HG03103 (cell line): Measurements from ENCODE around the gene ERBB4.

Experiments
- ATAC-seq: cut with Tn5 transposase; IDR thresholded peaks from one replicate; pipeline ENCODE4 v1.9.1; 2021; ENCODE audit warnings: low read depth; ENCODE audit not compliant: unreplicated experiment

ERBB4 gene

DNA sequence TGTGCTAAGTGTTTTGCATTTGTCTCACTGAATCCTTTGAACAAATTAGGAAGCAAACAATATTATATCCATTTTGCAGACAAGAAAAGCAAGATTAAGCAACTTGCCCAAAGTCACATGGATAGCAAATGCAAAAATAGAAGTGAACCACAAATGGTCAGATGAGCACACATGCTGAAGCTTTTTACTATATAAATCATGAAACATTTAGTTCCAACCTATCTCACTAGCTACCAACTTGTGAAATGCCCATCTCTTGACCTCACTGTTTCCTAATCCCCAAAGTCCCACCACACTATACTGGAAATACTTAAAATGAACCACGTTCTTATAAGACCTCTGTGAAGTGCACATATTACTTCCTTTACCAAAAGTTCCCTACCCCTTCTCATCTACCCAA lies 380.5 kb downstream of the ERBB4 start:
- no peak for ATAC-seq

DNA sequence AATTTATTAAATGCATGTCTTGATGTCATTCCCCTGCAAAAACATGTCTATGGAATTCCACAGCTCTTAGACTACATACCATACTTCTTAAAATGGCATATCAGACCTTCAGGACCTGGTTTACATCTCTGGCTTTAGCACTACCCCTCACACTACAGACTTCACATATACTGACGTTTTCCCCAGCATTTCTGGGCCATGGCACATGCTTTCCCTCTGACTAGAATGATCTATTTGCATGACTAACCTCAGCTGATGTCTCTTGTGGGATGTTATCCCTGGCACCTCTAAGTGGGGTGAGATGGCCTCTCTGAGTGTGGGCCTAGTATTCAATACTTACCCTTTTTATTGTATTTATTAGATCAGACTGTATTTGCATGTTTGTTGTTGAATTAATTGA lies 381.6 kb downstream of the ERBB4 start:
- ATAC-seq: no peak

DNA sequence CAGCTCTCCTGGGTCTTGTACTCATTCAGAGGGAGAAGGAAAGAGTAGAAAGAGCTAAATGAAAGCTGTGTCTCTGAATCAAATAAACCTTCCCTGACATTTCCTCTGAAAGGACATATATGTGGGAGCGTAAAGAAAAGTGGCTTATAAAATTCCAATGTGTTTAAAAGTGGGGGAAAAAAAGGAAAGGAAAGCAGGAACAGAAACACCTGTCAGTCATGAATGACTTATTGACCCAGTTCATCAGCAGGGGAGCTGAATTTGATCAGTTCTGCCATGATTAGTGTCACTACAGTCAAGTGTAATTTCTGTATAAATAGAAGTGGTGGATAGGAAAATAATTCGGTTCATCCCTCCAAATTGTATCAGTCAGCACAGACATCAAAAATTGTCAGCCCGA lies 382.5 kb downstream of the ERBB4 start:
- ATAC-seq: no peak

DNA sequence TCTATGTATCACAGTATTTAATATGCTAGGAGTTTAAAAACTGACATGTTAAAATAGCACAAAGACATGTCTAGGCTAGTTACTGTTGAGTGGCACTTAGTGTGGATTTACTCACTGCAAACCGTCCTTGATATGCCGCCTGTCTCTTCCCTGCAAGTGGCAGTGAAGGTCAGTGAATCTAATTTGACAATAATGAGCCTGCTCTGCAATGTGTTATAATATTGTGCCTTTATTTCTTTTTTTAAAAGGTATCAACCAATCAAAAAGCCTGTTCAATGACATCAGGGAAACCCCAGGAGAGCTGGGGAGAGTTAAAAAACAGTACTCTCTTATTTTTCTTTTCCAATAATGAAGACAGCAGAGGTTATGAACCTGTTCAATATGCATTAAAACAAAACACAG lies 384.1 kb downstream of the ERBB4 start:
- no peak for ATAC-seq

DNA sequence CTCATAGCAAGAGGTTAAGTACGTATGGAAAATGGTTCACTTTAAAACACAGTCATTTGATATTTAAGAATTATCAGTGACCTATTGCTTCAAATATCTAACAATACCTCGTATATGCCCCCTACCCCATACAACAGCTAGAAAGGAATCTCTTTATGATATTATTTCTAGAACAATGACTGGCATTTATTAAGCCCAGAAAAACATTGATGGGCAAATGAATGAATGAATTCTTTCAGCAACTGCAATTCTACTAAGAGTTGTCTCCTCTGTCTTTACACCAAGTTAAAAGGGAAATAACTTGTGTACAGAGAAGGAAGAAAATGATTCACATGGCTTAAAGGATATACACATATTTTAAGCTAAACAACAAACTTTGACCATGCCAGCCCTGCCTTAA lies 384.7 kb downstream of the ERBB4 start:
- no peak for ATAC-seq

DNA sequence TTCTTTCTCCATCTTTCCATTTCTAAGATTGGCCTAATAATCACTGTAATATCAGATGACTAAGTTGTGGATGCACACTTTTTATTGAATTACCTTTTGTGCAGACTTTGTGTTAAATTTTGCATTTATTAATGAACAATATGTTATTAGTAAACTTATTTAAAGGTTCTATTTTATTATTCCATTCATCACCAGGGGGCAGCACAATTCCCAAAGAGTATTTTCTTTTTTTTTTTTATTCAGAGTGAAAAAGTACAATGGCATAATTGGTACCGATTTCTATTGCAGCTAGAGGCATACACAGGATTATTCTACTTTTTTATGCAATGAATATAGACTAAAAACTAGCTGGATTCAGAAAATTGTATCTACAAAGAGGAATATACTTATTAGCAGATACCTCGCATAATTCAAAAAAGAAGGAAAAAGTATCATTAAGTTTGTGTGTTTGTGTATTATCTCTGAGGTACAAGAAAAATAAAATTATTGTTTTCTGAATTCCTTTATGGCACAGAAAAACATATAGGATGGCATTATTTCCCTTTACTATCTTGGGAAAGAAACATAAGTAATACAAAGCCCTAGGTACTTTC lies 390.6 kb downstream of the ERBB4 start:
- ATAC-seq: no peak

DNA sequence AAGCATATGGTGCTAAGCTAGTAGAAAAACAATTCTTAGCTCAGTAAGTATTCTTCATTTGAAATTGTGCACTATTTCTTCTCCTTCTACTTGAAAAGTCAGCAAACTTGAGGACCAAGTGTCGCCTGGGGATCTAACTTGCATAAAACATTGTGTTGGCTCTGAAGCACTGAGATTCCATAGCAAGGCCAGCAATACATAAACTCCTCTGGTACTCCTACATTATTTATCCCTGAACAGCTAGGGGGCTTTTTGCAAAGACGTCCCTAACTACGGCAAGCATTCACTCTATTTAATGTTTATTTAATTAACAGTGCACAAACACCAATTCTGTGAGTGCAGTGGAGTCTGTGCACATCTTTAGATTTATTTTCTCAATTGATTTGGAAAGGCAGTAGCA lies 392.2 kb downstream of the ERBB4 start:
- no peak for ATAC-seq

DNA sequence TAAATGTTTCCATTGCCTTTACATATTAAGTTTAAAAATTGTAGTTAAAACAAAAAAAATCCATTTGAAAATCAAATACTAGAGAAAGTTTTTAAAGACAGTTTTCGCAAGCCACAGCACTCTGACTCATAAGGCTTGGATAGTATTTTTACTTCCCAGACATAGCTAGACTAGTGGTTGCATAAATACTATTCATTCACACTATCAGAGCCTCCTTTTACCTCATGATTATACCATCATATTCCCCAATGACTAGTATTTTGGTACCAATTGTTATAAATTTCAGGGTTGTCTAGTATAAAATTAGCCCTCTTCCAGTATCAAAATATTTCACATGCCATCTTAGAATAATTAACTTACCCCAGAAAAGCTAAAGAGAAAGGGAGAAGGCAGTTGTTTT lies 393.5 kb downstream of the ERBB4 start:
- ATAC-seq: no peak

DNA sequence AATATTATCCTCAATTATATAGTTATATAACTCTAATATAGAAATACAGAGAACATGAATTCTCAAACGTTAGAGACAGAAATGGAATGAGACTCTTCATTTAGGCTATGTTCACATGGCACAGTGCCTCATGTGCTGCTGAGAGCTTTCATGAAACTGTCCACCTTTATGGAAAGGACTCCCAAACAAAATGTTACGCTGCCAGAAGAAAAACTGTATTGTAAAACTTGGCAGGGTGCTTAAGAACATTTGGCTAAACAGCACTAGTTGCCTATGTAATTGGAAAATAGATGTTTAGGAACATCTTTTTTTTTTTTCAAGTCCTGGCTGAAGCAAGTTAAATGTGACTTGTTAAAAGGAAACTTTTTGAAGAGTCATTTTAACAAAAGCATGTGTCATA lies 396.0 kb downstream of the ERBB4 start:
- no peak for ATAC-seq

DNA sequence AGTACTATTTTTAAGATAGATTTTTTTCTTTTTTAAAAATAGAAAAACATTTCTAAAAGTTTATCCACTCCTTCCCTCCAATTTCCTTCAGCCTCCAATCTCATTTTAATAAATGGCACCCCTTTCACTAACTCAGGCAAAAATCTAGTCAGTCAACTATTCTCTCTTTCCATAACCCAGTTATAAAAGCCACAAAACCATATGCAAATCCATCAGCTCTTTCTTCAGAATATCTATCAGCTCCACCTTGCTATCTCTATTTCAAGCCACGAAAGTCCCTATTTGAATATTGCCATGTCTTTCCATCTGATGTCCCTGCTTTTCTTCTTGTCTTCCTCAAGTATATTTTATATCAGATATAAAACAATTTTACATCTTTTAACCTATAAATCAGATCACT lies 397.1 kb downstream of the ERBB4 start:
- no peak for ATAC-seq

DNA sequence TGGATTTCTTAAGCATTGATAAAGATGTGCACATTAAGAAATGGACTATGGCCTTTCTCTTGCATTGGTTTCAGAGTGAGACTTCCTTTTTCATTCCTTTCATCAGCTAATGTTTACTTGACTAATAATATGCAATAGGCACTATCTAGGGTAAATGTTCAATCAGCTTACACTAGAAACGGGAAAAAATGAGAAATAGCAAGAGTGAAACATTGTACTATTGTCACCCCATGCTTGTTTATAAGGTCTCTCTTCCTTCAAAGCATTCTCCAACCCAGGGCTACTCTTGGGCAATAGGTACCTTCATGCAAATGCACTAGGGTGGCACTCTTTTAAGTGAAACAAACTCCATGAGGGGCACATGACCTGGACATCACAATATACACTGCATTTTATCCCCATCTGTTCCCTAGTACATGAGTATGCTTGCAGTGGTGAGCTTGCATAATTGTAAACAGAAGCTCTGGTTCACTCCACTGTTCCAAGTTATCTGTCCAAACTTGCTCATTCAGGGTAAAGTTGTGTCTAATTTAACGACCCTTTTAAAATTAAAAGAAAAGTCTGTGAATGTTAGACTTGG lies 402.3 kb downstream of the ERBB4 start:
- no peak for ATAC-seq

DNA sequence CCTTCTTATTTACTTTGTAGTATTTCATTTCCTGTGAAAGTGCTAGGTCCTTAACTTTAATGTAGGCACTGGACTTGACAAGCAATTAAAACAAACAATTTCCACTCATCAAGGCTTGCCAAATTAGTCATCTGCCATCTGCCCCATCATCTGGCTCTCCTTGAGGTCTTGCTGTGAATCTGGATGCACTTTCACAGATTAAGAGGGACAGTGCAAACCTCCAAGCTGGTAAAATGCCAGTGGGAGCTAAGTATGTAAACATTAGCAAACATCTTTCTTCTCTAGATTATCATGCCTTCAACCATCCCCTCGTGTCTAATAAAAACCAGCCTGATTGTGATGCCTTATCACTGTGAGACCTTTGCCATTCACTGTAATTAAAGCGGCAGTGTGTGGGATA lies 402.9 kb downstream of the ERBB4 start:
- ATAC-seq: no peak

DNA sequence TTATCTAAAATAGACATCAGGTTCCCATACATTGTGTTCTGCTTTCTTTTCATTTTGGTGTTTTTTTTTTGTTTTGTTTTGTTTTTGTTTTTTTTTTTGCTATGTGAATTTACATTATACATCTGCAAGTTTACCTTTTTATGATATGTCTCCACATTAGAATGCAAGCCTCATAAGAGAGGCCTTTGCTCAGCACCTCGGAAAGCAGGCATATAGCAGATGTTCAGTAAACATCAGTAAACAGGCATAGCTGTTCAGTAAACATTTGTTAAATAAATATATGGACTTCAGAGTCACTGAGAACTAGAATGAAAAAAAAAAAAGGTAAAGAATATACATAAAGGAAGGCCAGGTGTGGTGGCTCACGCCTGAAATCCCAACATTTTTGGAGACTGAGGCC lies 405.3 kb downstream of the ERBB4 start:
- no peak for ATAC-seq

DNA sequence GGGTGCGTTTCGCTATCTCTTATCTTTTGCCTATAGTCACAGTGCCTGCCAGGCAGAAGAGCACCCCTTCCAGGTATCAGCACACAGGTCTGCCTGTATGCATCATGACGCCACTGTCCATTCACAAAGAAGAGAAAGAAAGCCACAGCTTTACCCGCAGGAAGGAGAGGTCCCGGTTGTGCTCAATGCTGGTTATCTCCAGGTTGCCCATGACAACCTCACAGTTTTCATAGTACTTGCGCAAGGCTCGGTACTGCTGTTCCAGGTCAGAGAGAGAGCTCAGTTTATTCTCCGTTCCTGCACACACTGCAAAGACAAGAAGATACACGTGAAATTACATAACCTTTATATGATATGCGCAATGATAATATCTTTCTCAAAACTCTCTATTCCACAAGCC lies 414.0 kb downstream of the ERBB4 start:
- ATAC-seq: no peak

DNA sequence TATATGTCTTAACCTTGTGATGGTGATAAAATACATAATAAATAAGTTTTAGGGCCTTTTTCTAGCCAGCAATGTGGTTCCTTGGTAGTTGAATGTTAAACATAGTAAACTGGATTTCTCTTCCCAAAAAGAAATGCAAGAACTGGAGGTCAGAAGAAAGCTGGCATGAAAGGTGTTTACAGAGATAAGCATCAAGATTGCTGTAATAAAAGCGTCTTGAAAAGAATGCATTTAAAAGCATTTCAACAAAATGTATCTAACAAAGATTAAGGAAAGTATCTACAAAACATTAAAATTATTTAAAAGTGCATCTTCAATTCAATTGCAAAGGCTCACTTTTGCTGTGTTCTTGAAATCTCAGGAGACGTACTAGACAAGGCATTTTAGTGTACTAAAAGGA lies 419.0 kb downstream of the ERBB4 start:
- ATAC-seq: no peak

DNA sequence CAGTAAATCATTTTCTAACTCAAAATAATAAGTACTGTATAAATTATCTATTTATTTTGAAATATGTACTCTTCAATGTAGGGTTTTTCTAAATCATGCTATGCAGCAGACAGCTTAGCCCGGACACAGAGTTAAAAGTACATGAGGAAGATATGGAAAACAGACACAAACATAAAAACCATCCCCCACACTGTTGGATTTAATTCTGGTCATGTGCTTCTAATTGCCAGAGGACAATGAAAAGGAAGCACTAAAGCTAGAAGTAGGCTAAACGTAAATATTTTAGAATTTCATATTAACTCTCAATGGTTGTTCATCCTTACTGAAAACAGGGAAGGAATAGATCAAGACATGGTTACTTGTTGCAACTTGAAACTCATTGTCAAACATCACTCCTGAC lies 420.7 kb downstream of the ERBB4 start:
- ATAC-seq: no peak

DNA sequence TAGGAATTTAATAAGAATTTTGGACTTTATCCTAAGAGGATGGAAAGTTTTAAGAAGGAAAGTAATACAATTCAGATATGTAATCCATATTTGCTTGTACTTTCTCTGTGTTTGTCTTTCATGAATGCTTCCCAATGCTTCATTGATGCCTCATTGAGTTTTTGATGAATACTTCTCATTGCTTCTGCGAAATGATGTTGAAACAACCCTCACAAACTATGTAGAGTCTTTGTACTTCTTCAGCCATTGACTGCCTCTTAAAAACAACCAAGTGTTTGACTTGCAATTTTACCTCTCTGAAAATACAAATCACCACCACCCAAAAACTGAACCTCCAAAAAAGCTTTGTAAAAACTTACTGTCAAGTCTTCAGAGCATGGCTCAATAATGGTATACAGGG lies 424.1 kb downstream of the ERBB4 start:
- no peak for ATAC-seq

DNA sequence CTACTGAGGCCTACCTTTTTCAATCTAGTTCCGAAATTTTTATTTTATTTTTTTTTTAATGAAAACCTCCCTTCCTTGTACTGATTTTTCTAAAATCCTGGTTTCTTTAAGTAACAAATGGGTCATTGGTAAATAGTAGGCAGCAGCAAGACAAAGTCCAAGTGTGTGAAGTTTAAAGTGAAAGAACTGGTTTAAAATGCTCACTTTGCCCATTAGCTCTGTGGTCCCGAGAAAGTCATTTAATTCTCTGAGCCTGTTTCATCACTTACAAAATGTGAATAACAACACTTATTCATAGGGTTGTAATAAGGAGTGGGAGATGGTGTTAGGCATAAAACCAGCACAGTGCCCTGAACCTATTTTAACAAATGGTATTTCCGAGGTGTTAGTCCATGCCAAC lies 426.2 kb downstream of the ERBB4 start:
- ATAC-seq: no peak

DNA sequence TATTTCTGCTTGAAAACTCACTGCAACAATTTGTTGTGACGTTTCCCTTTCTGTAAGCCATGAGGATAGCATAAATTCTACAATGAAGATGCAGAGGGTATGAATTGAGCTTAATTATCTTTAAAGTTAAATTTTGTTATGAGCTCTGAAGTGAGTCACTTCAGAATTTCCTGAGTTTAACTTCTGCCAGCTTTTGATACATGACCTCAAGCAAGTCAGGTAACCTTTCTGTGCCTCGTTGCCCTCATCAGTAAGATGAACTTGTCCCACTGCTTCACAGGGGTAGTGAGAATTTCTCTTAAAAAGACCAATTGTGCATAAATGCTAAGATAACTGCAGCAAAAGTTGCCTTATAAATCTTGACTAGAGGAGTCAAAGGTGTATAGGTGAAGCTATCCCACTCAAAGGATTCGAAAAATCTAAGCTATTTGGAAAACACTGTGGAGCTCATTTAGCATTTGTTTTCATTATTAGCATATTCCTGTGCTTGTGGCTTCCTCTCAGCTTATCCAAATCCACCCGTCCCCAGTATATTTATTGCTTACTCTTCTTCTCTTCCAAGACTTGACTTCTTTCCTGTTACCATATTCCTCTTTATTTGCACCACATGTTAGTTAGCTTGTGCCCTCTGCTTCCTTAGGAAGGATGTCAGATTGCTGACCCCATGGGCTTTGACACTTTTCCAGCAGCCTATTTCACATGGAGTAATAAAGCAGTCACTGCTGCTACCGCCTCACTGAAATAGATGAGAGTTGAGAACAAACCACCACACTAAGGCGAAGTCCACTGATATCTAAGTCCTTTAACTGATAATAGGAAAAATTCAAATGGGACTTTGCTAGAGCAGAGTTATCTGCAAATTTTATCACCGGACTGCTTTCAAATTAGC lies 428.6 kb downstream of the ERBB4 start:
- no peak for ATAC-seq

DNA sequence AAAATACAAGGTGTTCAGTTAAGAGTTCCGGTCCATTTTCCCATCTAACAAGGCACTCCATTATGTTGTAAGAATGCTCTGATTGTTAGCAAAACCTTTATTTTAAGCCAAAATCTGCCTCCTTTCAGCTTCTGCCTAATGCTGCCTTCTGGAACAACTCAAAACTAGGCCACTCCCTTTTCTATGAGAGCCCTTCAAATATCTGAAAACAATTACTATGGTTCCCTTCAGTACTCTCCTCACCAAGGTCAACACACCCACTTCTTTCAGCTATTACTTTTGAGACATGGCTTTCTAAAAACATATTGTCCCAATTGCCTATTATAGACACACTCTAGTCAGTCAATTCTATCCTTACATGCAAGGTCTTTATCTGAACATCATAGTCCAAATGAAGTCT lies 429.4 kb downstream of the ERBB4 start:
- ATAC-seq: no peak

DNA sequence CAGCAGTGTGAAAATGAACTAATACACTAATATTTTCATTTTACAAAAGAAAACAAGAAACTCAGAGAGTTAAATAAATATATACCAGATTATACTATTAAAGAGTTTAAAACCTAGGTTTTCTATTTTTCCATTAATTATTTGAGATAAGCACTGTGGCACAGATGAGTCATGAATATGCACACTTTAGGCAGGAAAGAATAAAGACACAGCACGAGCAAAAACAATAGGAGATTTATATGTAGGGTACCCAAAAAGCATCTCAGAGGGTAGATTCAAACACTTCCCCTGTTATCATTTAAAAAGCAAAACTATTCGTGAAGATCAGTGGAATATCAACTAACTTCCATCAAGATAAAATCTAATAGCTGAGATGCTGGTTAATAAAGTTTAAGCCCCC lies 430.6 kb downstream of the ERBB4 start:
- no peak for ATAC-seq

DNA sequence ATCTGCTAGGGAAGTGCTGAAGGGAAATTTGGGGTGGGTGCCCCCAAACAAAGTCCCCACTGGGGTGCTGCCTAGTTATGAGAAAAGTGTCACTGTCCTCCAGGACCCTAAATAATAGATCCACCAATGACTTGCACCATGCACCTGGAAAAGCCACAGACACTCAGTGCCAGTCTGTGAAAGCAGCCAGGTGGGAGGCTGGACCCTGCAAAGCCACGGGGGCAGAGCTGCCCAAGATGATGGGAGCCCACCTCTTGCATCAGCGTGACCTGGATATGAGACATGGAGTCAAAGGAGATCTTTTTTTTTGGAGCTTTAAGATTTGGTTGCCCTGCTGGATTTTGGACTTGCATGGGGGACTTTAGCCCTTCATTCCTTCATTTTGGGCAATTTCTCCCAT lies 431.6 kb downstream of the ERBB4 start:
- no peak for ATAC-seq
